Motor neuron (in vitro differentiated cells): Measurements from ENCODE around the gene RARG. TPM values are rescaled to one million over a fixed set of nuclear protein-coding genes. Genes with fewer than 3 reads are reported as not detected.

Experiments
- total RNA-seq, 8 experiments: library from RNA; unstranded; fragments of 300-600 nt; gene quantifications; 2 replicates each; pipeline versions ENCODE4 v1.2.3 to v1.2.4, GENCODE V29; 2022

Gene RARG
- total RNA-seq, 8 experiments from 2014 or later: 0.33 to 37.3 (median 4.2) TPM

Other genes starting within 250 kb of the RARG start
- gene EIF4B, start 225.8 kb downstream of the RARG start, total RNA-seq: 100 to 1,000 TPM; 367 to 585 (median 537) TPM
- gene TNS2, start 182.1 kb downstream of the RARG start, total RNA-seq: 10 to 100 TPM in 3 of 8 experiments, 1 to 10 TPM in 5; 3.4 to 24.6 (median 7.6) TPM
- 10 to 100 TPM; 10.8 to 40.1 (median 17.9) TPM for gene SPRYD3, start 152.8 kb downstream of the RARG start, total RNA-seq
- 100 to 1,000 TPM in 1 of 8 experiments, 10 to 100 TPM in 1, 1 to 10 TPM in 4, under 1 TPM in 2; 0.41 to 480 (median 1.9) TPM for gene IGFBP6, start 134.5 kb downstream of the RARG start, total RNA-seq
- 1 to 10 TPM in 2 of 8 experiments, not detected in 6; 1.0 to 1.8 TPM for gene SOAT2, start 128.7 kb downstream of the RARG start, total RNA-seq
- 10 to 100 TPM; 13.8 to 39.8 (median 19.1) TPM for gene ZNF740, start 51.5 kb downstream of the RARG start, total RNA-seq
- gene CSAD, start 51.3 kb downstream of the RARG start, total RNA-seq: 100 to 1,000 TPM in 1 of 8 experiments, 10 to 100 TPM in 6, 1 to 10 TPM in 1; 8.0 to 106 (median 27.7) TPM
- gene ITGB7, start 25.0 kb downstream of the RARG start, total RNA-seq: 1 to 10 TPM in 3 of 8 experiments, under 1 TPM in 5; 0.05 to 1.6 (median 0.80) TPM
- gene ESPL1, start 36.1 kb upstream of the RARG start, total RNA-seq: 10 to 100 TPM in 3 of 8 experiments, under 1 TPM in 5; 0.50 to 15.2 (median 0.66) TPM
- gene PFDN5, start 63.3 kb upstream of the RARG start, total RNA-seq: 1,000 to 10,000 TPM in 4 of 8 experiments, 100 to 1,000 TPM in 4; 433 to 1,182 (median 923) TPM
- gene MYG1, start 67.5 kb upstream of the RARG start, total RNA-seq: 100 to 1,000 TPM in 1 of 8 experiments, 10 to 100 TPM in 7; 70.2 to 101 (median 87.1) TPM
- 100 to 1,000 TPM in 1 of 8 experiments, 10 to 100 TPM in 7; 46.8 to 111 (median 64.1) TPM for gene AAAS, start 89.4 kb upstream of the RARG start, total RNA-seq
- gene SP7, start 104.1 kb upstream of the RARG start, total RNA-seq: 1 to 10 TPM in 1 of 8 experiments, under 1 TPM in 7; 0.14 to 1.4 (median 0.24) TPM
- 10 to 100 TPM; 17.2 to 56.3 (median 31.1) TPM for gene SP1, start 148.0 kb upstream of the RARG start, total RNA-seq
- gene AMHR2, start 191.6 kb upstream of the RARG start, total RNA-seq: 1 to 10 TPM in 1 of 8 experiments, under 1 TPM in 4, not detected in 3; 0.13 to 2.4 (median 0.38) TPM
- gene PRR13, start 209.5 kb upstream of the RARG start, total RNA-seq: 100 to 1,000 TPM in 3 of 8 experiments, 10 to 100 TPM in 5; 42.8 to 264 (median 79.4) TPM
- 100 to 1,000 TPM; 188 to 782 (median 284) TPM for gene PCBP2, start 219.9 kb upstream of the RARG start, total RNA-seq